Measurements from ENCODE around the gene CLDN14.

The CLDN14 gene

DNA sequence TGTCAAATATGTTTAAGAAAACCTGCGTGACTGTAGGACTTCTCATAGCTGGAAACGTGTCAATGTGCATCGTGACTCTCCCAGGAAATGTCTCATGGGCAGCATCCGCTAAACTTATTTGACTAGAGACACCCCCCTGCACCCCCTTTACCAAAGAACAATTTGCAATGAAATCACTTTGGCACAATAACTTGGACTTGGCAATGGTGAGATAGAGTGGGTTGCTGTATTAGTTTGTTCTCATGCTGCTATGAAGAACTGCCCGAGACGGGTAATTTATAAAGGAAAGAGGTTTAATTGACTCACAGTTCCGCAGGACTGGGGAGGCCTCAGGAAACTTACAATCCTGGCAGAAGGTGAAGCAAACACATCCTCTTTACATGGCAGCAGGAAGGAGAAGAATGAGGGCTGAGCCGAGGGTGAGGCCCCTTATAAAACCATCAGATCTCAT, 13.8 kb downstream of the CLDN14 start:
- no peak for DNase-seq

GRCh38 chr21:36465478-36465877, 14.4 kb downstream of the CLDN14 start:
- no peak for DNase-seq

- DNase-seq, result no peak
Measured at GRCh38 chr21:36464590-36464989, 15.3 kb downstream of the CLDN14 start.

DNA sequence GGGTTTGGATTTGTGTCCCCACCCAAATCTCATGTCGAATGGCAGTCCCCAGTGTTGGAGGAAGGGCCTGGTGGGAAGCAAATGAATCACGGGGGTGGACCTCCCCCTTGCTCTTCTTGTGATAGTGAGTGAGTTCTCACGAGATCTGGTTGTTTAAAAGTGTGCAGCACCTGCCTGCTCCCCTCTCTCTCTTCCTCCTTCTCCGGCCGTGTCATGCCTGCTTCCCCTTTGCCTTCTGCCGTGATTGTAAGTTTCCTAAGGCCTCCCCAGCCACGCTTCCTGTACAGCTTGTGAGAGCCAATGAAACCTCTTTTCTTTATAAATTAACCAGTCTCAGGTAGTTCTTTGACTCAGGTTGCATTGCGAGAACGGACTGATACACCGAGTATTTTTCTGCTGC, 15.9 kb downstream of the CLDN14 start:
- no peak for DNase-seq

- no peak for DNase-seq
Measured at GRCh38 chr21:36463204-36463603, 16.7 kb downstream of the CLDN14 start.

DNA sequence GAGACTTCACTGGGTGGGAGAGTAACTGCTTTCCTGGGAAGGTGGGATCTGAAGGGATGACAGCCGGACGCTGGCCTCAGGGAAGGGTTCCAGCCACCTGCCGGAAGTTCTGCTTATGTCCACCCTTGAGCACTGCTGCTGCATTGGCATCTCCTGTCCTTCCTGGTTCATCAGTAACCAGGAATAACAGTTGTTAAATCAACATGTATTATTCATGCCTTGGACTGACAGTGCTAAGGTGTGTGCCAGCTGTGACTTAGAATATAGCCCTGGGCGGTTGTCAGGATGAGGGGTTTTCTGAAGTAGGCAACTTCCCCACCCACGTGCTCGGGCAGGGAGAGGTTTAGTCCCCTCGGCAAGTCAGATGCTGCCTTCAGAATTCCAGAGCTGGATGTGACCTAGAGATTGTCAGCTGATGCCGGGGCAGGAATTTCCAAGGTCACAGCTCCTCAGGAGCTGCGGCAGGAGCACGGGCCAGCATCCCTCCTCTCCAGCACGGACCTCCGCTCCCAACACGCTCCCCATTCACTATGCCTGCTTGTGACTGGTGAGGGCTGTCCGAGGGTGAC, 17.9 kb downstream of the CLDN14 start:
- DNase-seq, result no peak

- no peak for DNase-seq
Measured at GRCh38 chr21:36461277-36461917, 18.5 kb downstream of the CLDN14 start.

GRCh38 chr21:36460866-36461265, 19.1 kb downstream of the CLDN14 start:
- DNase-seq, result no peak

DNA sequence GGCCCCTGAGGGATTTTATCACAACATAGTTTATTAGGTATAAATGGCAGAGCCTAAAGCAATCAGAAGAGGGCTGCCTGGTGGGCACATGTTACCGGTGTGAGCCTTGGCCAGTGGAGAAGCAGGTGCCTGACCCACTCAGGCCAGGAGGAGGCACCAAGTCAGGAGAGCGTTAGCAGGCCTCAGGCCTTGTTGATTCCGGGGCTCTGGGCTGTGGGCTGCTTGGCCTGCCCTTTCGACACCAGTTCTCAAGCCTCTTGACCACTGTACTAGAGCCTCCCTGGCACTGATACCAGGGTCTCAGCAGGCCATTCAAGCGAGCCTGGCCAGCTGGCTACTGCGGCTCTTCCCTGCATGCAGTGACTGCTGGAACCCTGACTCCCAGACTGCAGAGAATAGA, 20.8 kb downstream of the CLDN14 start:
- DNase-seq, result no peak

DNA sequence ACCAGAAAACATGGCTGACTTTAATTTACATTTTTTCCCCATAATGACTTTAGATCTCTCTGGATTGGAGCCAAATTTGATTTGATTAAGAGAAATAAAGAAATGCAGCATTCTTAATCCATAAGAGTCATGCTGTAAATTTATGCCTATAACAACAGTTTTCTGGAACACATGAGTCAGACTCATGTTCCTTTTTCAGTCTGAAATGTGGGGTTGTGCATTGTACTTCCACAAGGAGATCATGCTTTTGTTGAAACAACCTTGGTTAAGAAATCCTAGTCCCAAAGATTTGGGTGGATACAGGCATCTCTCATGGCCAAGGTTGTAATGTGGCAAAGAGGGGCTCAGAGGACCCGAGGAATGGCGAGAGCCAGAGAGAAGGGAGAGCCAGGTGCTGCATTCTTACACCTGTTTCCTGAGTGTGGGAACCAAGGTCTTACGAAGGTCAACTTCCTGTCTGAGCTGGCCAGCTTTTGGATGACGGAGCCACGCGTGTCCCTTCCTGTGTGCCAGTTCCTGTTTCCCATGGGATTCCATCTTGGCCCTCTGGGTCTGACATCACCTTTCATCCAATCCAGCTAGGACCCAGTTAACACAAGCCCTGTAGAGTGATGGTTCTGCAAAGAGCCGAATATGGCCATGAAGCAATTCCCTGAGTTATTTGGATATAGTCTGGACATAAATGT, 23.1 kb downstream of the CLDN14 start:
- DNase-seq, result no peak

DNA sequence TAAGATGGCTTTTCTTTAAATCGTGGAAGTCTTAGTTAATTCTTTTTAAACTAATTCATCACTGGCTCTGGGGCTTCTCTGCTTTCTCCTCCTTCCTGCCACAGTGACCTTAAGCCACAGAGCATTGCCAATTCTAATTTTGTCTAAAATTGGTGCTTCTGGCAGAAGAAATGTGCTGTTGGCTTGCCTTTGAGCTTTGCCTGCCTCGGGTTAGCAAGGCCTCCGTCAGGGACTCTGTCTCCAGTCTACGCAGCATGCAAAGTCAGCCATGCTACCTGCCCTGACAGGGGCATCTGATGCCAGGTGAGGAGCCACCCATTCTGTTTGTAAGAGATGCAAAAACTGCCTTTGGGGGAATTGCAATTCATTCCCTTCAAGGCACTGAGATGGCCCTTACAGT, 25.2 kb downstream of the CLDN14 start:
- DNase-seq, result no peak

DNA sequence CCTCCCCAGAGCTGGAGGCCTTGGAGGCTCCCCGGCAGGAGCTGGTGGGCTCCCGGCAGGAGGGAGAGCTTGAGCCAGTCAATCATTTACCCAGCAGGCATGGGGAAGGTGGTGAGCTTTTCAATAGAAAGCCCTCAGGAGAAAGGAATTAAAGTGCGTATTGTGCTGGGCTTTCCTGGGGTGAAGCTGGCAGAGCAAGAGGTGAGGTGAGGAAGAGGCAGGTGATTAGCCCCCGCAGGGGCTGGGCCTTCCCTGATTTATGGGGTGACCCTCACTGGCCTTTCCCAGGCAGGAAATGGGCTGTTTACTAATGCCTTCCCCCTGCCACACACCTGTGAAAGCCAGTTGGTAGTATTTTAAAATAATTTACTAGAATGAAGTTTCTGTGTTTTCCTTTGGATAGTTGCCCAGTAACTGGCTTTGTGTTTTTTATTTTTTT, 25.8 kb downstream of the CLDN14 start:
- DNase-seq, result peak; percentile 10

DNA sequence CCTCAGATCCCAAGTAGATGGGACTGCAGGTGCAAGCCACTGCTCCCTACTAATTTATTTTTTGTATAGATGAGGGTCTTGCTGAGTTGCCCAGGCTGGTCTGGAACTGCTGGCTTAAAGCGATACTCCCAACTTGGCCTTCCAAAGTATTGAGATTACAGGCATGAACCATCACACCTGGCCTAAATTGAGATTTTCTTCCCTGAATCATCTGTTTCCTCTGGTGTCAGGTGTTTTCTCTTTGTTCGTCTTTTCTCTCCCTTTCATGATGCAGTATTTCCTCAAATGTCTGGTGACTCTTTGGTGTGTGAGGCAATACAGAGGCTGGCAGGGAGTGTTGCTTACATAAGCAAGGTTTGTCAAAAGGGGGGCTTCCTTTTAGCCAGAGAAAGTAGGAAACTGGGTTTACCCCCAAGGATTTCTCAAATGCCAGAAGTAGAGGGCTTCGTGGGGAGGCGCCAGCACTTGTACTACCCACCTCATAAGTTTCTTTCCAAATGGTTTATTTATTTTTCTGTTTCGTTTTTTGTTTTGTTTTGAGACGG, 27.6 kb downstream of the CLDN14 start:
- no peak for DNase-seq

DNA sequence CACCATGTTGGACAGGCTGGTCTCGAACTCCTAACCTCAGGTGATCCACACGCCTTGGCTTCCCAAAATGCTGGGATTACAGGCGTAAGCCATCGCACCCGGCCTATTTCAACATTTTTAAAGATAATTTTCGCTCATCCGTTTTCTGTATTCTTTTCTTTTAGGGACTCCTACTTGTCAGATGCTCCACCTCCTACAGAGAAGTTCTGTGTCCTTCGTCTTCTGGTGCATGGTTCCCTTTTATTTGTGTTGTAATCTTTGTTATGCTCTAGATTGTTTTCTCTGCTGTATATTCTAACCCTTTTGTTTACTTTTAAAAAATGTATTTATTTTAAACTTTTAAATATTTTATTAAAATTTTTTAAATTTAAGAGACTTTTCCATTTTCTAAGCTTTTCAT, 28.4 kb downstream of the CLDN14 start:
- DNase-seq, result no peak

DNA sequence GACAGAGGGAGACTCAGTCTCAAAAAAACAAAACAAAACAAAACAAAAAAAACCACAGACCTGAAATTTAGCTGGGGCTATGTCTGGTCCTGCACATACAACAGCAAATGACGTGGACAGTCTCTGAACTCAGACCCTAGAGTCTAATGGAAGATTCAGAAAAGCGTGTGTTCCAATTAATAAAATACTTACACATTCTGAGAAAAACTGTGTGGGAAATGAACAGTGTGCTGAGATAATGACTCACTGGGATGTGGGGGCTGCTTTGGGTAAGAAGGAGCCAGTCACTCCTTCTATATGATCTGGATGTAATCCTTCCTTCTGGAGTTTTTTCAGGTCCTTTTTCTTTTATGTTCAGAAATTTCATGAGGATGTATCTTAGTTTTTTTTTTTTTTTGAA, 29.4 kb downstream of the CLDN14 start:
- DNase-seq, result no peak

- DNase-seq, result no peak
Measured at GRCh38 chr21:36446301-36446700, 33.6 kb downstream of the CLDN14 start.

GRCh38 chr21:36441715-36442114, 38.2 kb downstream of the CLDN14 start:
- no peak for DNase-seq

GRCh38 chr21:36437745-36438128, 42.2 kb downstream of the CLDN14 start:
- no peak for DNase-seq

DNA sequence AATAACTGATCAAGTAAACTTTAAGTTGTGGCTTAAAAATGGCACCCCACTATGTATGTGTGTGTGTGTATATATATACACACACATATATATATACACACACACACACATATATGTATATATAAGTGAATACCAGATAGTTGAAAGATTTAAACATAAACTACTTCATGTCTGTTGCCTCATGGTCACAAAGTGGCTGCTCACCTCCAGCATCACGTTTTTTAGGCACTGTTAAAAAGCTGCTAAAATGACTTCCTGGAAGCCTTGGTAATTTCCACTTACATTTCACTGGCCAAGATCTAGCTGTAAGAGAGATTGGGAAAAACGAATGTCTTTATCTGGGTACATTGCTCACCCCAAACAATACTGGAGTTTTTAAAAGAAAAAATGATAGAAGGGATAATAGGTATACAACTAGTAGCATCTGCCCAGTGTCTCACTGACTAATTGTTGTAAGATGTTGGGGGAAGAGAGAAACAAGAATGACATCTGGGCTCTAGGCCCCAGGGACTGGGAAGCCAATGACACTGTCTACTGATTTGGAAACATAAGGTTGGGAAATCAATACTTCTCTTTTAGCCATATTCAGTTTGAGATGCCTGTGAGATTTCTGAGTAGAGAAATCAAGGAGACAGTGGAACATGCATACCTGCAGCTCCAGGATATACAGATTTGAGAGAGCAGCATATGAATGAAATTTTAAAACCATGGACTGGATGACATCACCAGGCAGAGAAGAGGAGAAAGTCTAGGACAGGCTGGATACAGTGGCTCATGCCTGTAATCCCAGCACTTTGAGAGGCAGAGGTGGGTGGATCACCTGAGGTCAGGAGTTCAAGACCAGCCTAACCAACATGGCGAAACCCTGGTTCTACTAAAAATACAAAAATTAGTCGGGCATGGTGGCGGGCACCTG, 42.8 kb downstream of the CLDN14 start:
- no peak for DNase-seq

- DNase-seq, result no peak
Measured at GRCh38 chr21:36434144-36434543, 45.8 kb downstream of the CLDN14 start.

GRCh38 chr21:36433059-36433709, 46.7 kb downstream of the CLDN14 start:
- no peak for DNase-seq

- DNase-seq, result no peak
Measured at GRCh38 chr21:36431252-36431651, 48.7 kb downstream of the CLDN14 start.

DNA sequence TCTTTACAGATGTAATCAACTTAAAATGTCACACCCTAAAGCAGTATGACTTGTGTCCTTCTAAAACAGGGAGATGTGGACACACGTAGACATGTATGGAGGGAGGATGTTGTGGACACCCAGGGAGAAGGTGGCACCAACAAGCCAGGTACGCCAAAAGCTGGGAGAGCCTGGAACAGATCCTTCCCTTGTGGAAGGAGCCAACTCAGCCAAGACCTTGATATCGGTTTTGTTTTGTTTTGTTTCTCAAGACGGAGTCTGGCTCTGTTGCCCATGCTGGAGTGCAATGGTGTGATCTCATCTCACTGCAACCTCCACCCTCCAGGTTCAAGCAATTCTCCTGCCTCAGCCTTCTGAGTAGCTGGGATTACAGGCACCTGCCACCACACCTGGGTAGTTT, 49.1 kb downstream of the CLDN14 start:
- no peak for DNase-seq

Data from NCI-H1105 treated with DMSO at 0.1 percent for 48 hours (cell line).